Right hindlimb (tissue), 1 donor: ENCODE measurements around the gene MAP3K2.

Experiments used
- DNase-seq: peaks from one replicate; pipeline ENCODE4 v3.0.0-alpha.2; 2018

The MAP3K2 gene

DNA sequence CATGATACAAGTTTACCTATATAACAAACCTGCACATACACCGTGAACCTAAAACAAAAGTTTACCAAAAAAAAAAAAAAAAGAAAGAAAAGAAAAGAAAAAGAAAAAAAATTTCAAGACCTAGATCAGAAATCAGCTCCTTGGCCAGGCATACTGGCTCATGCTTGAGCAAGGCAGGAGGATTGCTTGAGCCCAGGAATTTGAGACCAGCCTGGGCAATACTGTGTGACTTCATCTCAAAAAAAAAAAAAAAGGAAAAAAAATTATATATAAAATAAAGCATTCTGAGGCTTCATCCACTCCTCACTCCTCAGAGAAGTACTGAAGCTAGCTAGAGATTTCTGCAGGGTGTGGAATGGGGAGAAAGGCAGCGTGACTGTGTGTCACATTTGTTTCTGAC is 18.7 kb upstream of the MAP3K2 start:
- no peak for DNase-seq

GRCh38 chr2:127405255-127405610 is 17.5 kb upstream of the MAP3K2 start:
- DNase-seq: no peak

DNA sequence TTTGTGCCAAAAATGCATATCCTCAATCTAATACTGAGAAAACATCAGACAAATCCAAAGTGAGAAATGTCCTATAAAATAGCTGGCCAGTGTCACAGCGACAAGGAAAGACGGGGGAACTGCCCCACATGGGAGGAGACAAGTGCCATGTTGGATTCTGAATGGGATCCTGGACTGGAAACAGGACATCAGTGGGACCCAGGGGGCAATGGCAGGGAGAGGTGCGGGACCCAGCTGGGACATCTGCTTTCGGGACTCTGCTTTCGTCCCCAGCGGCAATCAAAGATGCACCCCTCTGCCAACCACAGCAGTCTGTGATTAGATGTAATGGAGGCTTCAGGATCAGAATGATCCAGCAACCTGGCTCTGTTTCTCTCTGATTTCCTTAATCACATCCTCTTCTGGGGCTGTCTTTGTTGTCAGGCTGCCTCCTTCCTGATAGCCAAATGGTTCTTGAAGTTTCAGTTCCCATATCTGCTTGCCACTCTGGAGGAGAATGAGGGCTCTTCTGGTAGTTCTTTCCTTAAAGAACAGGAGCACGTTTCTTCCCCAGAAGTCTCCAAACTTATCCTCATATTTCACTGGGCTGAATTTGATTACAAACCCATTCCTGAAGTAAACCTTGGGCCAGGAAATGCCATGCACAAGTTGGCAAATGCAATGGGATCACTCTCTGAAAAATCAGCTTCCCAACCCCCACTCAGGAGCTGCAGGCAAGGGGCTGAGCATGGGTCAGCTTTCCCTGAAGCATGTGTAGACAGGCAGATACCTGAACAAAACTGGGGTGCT is 16.9 kb upstream of the MAP3K2 start:
- DNase-seq: no peak

DNA sequence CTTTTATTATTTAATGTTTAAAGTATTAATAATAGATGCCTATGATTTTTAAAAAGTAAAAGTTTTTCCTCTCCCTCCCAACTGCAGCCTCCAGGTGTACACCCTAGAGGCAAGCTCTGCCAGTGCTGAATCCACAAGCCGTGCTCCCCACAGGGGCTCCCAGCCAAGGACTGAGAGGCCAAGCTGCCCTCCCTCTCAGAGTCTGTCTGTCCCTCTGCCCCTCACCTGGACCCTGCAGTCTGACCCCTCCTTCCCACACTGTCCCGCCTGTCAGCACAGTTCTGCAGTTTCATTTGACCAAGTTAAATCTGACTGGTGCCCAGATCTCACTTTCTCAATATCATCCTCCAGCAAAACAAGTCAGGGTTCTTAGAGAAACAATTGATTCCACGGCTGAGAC is 15.7 kb upstream of the MAP3K2 start:
- DNase-seq: no peak

GRCh38 chr2:127401757-127402695 is 14.3 kb upstream of the MAP3K2 start:
- no peak for DNase-seq

DNA sequence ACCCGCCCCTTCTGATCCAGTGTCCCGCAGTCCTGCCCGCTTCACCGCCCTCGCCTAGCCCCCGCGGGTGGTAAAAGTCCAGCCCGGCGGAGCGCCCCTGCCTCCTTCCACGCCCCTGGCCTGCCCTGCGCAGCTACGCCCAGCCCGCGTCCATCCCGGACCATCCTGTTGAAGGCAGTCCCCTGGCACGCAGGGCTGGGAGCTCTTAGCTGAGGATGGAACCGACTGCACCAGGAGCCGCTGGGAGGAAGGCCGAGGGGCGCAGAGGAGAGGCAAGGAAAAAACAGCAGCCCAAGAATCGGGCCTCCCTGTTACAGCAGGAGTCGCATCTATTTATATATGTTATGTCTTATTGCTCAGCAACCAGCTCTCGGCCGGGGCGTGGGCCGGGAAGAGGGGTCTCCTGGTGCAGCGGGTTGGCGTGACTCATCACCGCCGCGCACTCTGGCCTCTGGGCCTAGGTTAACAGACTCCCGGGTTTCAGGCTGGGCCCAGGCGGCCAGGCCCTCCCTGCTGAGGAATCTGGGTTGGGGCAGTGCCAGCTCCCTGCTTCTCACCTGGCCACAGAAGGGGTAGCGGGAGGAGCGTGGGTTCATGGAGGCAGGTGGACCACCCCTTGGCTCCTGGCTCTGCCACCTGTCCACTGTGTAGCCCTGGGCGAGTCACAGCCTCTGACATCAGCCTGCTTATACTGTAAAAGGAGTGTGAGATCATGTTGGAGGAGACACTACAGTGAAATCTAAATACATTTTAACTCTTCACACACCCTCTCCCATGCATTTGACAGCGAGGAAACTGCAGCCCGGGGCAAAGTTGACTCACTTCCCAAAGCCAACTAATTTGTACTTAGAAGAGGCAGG is 13.4 kb upstream of the MAP3K2 start:
- peak; percentile 84 for DNase-seq

GRCh38 chr2:127400533-127400896 is 12.7 kb upstream of the MAP3K2 start:
- no peak for DNase-seq

- DNase-seq: peak; percentile 79
Observed at GRCh38 chr2:127398239-127398590, 10.4 kb upstream of the MAP3K2 start.

DNA sequence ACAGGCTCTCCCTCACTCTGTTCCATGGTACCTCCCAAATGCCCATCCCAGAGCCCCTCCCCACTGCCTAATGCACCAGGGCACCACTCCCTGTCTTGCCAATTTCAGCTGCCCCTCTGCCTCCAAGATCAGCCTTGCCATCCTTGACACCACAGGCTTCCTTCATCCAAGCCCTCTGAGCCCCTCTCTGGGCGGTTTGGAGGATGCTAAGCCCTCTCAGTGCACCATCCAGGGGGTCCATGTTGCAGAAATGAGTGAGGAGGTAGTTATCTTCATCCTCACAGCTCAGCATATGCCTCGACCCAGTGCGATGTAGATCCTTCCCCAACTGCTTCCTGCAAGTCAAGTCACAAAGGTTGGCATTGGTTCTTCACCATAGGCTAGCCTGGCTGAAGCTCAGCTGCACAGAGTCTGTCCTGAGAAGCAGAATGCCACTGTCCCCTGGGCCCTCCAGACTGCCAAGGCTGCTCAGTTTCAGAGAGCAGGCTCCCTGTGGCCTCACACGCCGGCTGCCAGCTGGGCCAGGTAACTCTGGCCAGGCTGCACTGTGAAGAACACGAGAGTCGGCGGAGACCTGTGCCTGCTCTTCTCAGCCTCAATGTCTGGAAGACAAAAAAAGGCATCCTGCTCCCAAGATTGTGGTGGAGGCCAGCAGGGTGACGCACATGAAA is 9.9 kb upstream of the MAP3K2 start:
- DNase-seq: no peak

- no peak for DNase-seq
Observed at GRCh38 chr2:127394492-127394891, 6.7 kb upstream of the MAP3K2 start.

DNA sequence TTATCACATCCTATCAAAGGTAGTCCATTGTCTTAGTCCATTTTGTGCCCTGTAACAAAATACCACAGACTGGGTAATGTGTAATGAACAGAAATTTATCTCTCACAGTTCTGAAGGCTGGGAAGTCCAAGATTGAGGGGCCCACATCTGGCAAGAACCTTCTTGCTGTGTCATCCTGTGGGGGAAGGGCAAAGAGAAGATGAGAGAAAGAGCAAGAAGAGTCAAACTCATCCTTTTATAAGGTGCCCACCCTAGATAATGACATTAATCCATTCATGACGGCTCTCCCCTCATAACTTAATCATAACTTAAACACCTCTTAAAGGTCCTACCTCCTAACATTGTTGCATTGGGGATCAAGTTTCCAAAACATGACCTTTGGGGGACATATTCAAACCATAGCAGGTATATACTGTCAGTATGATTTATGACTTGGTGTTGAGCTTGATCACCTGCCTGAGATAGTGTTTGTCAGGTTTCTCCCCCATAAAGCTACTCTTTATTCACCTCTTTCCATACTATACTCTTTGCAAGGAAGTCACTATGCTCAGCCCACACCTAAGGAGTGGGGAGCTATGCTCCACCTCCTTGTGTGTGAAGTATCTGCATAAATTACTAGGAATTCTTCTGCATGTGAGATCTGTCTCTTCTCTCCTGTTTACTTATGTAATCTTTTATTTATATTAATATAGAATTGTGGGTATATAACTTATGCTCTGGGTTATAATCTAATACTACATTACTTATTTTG is 5.2 kb upstream of the MAP3K2 start:
- no peak for DNase-seq

DNA sequence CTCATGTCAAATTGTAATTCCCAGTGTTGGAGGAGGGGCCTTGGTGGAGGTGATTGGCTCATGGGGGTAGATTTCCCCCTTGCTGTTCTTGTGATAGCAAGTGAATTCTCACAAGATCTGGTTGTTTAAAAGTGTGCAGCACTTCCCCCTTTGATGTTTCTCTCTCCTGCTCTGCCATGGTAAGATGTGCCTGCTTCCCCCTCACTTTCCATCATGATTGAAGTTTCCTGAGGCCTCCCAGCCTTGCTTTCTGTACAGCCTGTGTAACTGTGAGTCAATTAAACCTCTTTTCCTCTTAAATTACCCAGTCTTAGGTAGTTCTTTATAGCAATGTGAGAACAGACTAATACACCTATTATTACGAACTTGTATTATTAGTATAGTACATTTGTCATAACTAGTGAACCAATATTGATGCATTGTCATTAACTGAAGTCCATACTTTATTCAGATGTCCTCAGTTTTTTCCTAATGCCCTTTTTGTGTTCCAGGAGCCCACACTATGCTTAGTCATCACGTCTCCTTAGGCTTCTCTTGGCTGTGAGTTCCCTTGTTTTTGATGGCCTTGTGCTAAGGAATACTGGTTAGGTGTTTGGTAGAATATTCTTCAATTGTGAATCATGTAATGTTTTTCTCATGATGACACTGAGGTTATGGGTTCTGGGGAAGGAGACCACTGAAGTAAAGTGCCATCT is 4.5 kb upstream of the MAP3K2 start:
- no peak for DNase-seq

DNA sequence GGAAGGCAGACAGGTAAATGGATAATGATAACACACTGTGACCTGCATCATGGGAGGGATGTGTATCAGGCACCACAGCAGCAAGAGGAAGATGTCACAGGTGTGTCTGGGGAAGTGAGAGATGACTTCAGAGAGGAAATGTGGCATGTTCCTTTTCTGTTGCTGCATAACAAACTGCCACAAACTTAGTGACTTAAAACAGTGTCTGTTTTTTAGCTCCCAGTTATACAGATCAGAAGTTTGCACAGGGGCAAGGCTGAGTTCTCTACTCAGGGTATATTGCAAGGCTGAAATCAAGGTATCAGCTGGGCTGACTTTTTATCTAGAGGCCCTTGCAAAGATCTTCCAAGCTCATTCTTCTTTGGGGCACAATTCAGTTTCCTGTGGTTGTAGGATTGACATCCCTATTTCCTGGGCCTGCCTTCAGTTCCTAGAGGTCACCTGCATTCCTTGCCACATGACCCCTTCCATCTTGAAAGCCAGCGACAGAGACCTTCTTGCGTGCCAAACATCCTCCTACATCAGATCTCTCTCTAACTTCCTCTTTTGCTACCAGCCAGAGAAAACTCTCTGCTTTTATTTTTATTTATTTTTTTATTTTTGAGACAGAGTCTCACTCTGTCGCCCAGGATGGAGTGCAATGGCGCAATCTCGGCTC is 2.1 kb upstream of the MAP3K2 start:
- DNase-seq: no peak

- DNase-seq: no peak
Observed at GRCh38 chr2:127388423-127389164, 819 bp upstream of the MAP3K2 start.

GRCh38 chr2:127386764-127387654 is 766 bp downstream of the MAP3K2 start:
- DNase-seq: peak; percentile 92

GRCh38 chr2:127386246-127386645 is 1.5 kb downstream of the MAP3K2 start:
- DNase-seq: no peak

DNA sequence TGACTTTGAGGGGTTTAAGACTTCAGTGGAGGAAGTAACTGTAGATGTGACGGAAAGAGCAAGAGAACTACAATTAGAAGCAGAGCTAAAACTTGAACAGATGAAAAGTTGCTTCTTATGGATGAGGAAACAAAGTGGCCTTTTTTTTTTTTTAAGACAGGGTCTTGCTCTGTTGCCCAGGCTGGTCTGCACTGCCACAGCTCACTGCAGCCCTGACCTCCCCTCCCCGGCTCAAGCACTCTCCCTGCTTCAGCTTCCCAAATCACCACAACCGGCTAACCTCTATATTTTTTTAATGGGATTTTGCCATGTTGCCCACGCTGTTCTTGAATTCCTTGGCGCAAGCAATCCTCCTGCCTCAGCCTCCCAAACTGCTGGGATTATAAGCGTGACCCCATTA is 3.2 kb downstream of the MAP3K2 start:
- no peak for DNase-seq

GRCh38 chr2:127382831-127383230 is 4.9 kb downstream of the MAP3K2 start:
- DNase-seq: no peak

- no peak for DNase-seq
Observed at GRCh38 chr2:127381762-127382161, 6.0 kb downstream of the MAP3K2 start.
